Measurements from ENCODE around the gene DUSP22. TPM values are rescaled to one million over a fixed set of nuclear protein-coding genes. Genes with fewer than 3 reads are reported as not detected.

Gene DUSP22
- polyA plus RNA-seq, 10 donors: 23.0 to 30.0 (median 26.7) TPM

DNA sequence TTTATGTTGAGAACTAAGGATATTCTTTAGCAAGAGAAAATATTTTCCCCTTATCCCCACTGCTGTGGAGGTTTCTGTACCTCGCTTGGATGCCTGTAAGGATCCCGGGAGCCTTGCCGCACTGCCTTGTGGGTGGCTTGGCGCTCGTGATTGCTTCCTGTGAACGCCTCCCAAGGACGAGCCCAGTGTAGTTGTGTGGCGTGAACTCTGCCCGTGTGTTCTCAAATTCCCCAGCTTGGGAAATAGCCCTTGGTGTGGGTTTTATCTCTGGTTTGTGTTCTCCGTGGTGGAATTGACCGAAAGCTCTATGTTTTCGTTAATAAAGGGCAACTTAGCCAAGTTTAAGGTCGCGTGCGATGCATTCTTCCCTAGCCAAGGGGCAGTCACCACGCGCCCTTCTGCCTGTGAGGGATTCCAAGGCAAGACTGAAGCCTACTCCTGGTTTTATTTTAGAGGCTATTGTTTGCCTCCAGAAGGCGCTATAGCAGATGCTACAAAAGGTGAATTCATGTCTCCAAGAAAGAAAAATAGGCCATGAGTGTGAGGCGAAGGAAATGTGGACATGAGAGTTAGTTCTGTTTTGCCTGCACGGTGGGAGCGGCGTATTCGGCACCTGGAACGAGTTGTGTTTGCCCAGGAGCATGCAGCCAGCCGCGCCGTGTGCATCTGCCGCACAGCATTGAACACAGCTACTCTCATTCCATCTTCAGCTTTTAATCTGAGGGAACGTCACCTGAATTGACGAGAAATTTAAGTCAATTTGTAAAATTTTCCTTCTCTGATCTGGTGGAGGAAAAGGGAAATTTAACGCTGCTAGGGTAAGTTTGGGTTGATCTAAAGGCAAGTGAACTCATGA is 59.0 kb downstream of the DUSP22 start:
- no peak for DNase-seq

DNA sequence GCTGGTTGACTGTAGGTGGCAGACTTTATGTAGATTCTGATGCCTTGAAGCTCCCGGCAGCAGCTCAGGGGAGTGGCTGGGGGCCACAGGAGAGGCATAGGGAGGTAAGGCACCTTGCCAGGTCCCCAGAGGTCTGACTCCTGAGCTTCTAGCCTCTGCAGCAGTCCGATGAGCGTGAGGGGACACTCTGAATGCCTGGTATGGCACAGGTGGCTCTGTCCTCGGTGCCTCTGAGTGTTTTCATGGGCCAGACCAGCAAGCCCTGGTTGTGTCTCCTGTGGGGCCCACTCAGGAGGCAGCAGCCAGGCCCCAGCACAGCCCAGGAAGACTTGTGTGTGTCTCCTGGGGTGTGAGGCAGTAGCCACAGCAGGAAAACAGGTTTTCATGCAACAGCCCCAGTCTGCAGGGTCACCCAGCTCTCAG is 59.6 kb downstream of the DUSP22 start:
- DNase-seq: no peak

DNA sequence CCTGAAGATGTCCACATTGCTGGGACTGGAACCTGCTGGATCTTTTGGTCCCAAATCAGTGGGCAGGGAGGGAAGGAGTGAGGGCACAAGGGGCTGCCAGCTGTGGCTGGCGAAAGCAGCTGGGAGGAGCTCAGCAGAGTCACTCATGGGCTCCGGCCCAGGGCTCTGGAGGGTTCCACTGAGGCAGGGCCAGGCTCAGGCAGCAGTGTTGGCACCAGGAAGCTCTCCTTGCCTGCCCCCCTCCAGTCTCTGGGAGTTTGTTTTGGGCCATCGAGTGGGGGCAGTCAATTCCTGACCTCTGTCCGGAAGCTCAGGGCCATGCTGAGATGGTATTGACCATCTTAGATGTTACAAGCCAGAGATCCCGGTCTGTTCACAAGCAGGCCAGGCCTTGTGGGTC is 60.2 kb downstream of the DUSP22 start:
- DNase-seq: no peak

DNA sequence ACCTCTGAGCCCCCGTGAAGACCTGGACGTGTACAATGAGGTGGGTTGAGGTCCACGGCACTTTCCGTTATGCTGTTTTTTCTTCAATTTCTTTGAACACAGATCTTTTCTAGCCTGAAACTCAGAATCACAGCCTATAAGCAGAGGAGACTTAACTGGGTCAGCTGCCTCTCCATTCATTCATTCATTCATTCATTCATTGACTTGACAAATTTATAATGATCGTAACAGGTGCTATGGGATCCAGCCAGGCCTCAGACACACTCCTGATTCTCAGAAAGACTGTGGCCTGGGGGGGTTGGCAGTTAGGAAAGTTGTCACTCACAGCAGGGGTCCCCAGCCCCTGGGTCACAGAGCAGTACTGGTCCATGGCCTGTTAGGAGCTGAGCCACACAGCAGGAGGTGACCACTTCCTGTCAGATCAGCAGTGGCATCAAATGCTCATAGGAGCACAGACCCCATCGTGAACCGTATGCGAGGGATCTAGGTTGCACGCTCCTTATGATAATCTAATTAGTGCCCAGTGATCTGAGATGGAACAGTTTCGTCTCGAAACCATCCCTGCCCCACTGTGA is 60.7 kb downstream of the DUSP22 start:
- DNase-seq: no peak

DNA sequence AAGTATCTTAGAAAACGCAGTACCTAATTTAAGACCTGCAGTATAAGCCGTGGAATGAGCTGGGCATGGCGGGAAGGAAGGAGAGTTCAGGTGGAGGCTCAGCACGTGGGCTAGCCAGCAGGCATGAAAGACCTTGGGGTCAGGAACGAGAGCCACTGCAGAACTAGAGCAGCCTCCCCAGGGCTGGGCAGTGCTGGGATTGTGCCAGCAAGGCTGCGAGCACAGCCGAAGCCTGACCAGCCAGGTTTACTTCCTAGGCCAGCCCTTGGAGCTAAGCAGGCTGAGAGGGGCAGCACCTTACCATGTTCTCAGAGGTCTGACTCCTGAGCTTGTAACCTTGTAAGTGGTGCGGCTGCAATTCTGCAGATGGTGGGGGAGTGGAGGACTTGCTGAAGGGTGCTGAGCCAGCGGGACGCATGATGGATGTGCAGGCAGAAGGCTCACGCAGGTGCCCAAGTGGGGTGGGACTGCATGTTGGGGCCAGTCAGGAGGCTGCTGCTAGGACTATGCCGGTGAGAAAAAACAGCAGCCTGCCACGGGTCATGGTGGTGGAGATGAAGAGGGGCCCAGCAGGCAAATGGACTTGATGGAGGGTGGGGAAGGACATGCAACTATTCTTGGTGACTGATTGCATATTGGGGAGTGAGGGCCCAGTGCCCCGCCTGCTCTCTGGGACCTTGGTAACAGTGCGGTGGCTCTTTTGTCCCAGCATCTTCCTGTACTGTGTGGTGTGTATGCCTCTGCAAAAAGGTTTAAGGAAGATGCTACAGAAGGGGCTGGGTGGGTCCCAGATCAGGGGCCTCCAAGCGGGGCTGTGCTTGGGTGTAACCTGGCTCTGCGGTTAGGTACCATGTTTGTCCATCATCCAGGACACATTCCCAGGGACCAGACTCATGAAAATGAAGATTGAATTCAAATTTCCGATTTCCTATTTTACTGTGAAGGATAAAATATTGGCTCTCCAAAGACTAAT is 61.6 kb downstream of the DUSP22 start:
- no peak for DNase-seq

DNA sequence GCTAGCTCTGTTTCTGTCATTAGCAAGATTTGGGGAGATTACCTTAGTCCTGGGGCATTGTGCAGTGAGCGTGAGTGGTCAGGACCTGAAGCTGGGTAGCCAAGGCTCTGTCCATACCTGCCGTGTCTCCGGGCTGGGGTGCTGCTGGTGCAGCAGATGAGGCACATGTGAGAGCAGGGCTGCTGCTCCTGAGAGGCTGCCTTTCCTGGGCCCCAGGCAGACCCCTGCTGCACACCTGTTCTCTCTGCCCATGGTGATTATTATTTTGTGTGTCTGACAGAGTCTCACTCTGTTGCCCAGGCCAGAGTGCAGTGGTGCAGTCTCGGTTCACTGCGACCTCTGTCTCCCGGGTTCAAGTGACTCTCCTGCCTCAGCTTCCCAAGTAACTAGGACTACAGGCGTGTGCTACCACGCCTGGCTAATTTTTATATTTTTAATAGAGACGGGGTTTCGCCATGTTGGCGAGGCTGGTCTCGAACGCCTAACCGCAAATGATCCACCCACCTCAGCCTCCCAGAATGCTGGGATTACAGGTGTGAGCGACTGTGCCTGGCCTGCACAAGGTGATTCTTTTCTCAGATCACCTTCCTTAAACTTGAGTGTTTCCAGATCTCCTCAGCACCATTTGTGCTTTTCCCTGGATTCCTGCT is 62.5 kb downstream of the DUSP22 start:
- DNase-seq: no peak

DNA sequence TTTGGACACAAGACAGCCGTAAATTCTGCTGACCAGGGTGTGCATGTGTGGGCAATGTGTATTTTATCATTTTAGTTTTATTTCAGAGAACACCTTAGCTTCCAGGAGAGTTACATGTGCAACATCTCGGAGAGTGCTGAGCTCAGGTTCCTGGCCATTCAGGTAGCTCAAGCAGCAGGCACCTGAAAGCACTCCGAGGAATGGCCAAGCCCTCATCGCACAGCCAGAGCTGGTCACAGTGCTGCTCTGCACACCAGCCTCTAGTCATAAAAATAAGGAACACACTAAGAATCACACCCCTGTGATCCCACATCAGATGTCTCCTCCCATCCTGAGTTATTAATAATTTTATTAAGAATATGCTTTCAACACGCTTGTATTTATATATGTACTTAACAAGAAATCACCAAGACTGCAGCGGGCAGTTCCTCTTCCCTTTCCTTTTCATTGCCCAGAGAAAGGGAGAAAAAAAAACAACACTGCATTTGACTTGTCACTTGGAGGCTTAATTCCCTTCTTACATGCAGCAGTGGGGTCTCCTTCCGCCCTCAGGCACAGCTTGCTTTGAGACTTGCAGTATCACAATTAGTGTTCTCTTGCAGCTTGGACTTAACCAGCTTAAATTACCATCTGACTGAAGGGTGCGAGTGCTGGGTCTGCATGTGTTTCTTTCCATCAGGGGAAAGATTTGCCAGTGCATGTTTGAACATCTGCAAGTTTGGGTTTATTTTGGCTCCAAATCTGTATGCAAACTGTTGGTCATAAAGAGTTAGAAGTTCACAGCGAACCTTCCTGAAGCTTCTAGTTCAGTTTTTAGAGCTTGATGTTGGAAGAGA is 63.3 kb downstream of the DUSP22 start:
- DNase-seq: no peak

DNA sequence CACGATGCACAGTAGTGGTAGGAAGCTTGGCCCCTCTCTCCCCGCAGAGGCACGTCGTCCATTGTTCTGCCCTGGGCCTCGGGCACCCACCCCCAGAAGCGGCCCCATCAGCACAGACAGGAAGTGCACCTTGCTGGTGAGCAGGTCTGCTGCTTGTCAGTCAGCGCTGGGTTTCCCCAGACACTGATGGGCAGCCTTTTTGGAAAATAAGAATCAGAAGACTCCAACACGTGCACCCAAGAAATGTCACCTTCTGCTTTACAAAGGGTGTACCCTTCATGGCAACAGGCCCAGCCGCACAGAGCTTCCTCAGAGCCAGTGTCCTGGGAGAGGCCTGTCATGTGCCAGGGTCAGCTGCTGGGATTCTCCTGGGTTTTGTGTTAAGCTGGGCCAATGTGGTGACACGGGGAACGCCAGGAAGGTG is 64.6 kb downstream of the DUSP22 start:
- no peak for DNase-seq

DNA sequence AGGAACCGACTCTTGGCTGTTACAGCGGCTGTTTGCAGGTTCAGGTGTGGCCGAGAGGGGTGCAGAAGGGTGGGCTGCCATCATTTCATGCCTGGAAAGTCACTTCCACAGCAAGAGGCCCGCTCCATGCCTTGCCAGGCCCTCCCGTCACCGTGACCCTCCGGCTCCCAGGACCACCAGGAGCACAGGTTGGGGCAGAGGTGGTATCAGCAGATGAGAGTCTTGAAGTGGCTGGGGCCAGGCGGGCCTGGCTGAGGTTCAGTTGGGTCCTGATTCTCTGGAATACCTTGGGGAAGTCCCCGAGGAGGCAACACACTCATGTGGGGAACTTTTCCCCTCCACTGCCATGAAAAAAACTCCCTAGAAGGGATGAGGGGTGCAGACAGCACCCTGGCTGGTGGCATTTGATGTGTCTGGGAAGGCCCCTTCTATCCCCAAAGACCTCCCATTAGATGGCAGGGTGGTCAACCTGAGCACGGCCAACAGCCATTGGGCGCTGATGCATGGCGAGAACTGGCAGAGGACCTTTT is 65.0 kb downstream of the DUSP22 start:
- no peak for DNase-seq

DNA sequence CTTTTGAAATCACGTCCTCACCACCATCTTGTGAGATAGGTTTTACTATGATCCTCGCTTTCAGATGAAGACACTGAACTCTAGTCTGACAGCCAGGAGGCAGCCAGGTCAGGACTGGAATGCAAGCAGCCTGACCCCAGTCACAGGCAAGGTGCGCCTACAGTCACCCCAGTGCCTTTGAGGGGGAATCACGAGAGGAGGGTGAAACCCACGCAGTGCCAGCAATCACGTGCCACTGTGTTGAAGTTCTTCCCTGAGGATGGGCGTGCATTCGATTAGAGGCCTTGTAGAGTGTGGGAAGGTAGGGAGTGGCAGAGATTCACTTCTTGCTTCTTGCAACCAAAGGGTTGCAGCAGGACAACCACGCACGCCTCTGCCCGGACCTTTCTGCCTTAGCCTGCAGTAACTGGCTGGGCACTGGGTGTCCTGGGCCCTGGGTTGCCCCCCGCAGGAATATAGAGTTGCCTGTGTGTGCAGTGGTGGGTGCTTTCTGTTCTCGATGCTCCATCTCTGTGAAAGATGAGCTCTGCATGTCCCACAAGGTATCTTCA is 65.6 kb downstream of the DUSP22 start:
- DNase-seq: no peak

DNA sequence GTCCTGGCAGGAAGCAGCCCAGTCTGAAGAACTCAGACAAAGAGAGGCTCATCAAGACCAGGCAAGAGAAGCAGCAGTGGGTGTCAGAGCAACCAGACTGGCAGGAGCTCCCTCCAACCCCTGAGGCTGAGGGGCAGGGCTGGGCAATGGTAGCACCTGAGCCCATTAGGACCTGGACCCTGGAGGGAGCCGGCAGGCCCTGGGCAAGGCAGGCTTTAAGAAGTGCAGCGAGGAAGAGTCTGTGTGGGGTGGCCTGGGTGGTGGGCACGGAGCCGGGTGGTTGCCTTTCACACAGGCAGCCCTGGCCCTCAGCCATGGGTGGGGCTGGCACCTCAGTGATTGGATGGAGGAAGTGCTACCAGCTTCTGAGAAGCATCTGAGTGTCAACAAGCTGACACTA is 66.1 kb downstream of the DUSP22 start:
- no peak for DNase-seq

DNA sequence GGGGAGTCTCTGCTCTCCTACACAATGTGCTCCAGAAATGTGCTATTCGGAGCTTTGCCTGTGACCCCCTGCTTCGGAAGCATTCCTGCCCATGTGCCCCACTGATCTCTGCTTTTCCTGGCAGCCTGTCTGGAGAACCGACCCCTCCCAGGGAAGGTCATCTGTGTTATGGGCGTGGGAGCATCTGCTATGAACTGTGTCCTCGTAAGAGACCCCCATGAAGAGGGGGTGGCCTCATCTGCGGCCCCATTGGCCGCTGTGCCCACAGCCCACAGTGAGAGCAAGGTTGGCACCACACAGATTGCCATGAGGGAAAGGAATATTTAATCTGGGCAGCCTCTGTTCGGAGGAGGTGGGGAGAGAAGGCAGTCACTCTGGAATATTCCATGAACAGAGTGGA is 66.6 kb downstream of the DUSP22 start:
- DNase-seq: no peak

DNA sequence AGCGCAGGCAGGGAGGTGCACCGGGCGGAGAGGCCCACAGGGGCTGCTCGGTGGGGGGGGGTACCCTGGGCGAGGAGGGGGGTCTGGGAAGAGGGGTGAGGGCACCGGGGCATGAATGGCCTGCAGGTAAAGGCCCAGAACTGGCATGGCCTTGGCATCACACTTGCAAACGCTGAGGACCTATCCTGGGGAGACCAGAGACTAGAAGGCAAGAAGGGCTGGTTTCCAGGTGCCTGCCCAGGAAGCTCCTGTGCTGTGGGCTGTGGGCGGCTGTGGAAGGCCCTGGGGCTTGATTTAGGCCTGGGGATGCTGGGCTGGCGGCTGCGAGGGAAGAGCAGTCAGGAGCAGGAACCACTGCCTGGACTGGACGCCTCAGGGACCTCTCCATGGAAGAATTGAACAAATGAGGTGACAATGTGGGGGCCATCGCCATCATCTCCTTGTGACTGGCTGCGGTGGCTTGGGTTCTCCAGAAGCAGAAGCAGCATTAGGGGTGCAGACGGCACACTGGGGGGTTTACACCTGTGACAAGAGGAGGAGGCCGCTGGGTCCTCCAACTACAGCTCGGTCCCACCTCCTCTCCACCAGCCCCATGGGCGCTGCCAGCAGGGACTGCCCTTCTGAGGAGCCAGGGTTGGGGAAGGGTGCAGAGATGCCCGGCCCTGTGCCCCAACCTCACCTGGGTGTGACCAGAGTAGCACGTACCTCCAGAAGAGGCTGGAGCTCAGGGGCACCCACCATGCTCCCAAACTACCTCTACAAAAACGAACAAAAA is 67.2 kb downstream of the DUSP22 start:
- DNase-seq: no peak

DNA sequence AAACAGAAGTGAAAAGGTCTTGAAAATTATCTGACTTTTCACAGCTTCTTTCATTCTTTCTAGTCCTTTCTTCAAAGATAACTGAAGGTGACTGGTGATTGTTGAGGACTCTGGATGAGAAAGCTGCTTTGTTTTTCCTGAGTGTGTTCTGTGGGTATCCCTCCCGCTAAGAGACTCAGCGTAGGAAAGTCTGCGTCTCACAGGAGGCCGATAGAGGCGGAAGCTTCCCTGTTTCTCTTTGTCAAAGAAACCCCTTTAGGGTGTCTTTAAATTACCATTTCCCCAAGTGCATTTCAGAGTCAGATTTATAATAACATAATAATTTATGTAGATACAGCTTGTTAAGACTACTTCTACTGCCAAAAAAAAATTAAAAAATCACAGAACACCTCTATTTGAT is 68.1 kb downstream of the DUSP22 start:
- DNase-seq: no peak

DNA sequence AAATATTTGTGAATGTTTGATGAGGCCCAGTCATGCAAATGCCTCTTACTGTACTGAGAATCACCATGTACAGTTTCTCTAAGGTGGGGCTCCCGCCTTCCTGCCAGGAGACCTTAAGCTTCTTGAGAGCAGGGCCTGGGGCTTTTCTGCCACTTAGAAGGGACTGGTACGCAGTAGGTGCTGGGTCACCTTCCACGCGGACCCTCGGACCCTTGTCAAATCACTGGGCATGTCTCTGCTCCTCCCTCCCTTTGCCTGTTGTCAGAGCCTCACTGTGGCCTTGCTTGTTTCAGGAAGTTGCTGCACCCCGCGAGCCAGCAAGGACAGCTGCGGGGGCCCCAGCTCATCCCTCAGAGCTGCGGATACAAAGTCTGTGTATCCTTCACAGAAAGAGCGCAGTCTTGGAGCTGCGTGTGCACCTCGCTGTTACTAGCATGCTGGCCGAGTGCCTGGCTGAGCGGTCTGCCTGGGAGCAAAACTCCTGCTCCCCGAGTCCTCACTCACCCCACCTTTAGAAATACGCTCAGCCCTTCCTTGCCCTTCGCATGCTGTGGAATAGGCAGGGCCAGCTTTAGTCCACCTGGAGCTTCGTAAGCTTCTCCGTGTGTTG is 68.6 kb downstream of the DUSP22 start:
- peak in 1 of 3 donors; percentile 59 for DNase-seq

DNA sequence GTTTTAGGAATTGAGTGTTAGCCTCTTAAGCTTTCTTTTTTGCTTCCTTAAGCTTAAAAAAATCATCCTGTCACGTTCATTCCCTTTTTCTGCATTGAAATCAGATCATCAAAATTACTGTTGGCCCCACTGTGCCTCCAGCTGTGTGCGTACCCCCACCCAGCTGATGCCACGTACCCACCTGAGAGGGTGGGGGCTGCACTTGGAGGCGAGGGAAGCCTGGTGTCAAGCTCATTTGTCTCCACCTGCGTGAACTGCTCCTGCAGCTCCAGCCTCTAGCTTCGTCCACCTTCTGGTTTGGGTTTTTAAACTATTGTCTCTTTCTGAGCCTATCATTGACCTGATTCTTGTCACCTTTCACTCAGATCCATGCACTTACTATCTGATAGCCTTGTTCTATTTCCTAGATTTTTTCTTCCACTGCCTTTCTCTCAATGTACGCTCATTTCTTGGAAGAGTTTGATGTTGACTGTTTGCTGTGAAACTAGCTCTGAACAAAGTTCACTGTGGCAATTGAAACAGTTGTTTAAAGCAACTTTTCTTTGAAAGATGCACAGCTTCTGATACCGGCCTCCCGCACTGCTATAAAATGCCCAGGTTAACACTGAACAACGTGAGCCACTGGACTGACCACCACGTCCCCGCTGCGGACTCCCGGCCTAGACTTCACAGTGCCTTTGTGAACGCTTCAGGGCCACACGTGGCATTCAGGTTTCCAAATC is 69.3 kb downstream of the DUSP22 start:
- no peak for DNase-seq

DNA sequence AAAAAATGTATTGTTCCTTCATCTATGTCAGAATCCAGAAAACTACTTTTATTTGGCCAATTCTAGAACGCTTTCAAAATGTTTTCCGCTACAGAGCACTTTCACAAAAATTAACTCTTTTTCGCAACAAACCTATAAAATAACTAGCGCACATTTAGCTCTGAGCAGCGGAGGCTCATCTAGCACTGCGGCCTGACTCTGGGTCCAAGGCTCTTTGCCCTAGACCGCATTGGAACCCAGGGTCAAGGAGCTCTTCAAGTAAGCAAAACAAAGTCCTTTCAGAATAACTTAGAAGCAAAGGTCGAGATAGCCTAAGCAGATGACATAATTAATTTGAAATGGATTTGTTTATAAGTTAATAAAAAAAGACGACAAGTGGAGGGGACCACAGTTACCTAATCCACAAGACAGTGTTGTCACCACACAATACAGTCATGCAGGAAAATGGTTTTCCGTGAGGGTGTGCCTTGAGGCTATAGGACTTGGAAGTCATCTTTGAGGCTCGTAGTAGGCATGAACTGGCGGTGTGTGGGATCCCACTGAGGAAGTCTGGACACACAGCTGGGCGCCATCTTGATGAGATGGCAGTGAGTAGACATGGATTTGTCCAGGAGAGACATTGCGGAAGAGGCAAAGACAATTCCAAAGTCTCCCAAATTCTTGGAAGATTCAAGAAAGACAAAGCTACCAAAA is 70.1 kb downstream of the DUSP22 start:
- no peak for DNase-seq

DNA sequence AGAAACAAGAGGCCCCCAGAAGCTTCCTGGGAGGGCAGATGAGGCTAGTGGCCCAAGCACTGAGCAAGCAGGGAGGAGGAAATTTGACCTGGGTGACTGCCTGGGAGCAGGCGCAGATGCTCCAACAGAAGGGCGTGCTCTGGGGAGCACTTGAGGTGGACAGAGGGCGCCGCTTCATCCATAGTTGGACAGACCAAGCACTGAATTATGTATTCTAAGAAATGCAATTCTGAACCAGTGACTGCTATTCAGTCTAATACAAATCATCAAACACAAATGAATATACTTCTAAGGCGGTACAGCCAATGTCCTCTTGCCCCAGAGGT is 70.6 kb downstream of the DUSP22 start:
- no peak for DNase-seq

Data from muscle of back (tissue), 11 donors.